Tibial artery (tissue), 4 donors: ENCODE measurements around the gene PTCH1.

Source experiments
- DNase-seq, 2 donors: peaks; one replicate each; pipeline ENCODE4 v3.0.0-alpha.2; 2019
- H3K27ac ChIP-seq, 2 donors: fragments of 200-600 bp; sonication (generic) in 1 of 2; 1 replicate in 1 of 2; 2 replicates in 1 of 2; pipeline ENCODE4 v1.5.1; 2018 to 2019; ENCODE audit warnings: mild to moderate bottlenecking in 1 of 2
- H3K27me3 ChIP-seq, 2 donors: fragments of 200-600 bp; sonication (generic) in 1 of 2; one replicate each; pipeline versions ENCODE4 v1.5.1 to v1.6.0; 2016 to 2019
- H3K36me3 ChIP-seq, 3 donors: fragments of 200-600 bp; sonication (generic) in 2 of 3; one replicate each; pipeline ENCODE4 v1.5.1; 2016 to 2019; ENCODE audit warnings: mild to moderate bottlenecking in 2 of 3
- H3K4me1 ChIP-seq, 4 donors: fragments of 200-600 bp; sonication (generic) in 2 of 4; 1 replicate in 3 of 4; 2 replicates in 1 of 4; pipeline ENCODE4 v1.5.1; 2016 to 2019
- H3K4me3 ChIP-seq, 2 donors: fragments of 200-600 bp; sonication (generic) in 1 of 2; 1 replicate in 1 of 2; 2 replicates in 1 of 2; pipeline ENCODE4 v1.5.1; 2018 to 2019; ENCODE audit warnings: mild to moderate bottlenecking in 2 of 2
- H3K9me3 ChIP-seq, 3 donors: fragments of 200-600 bp; sonication (generic) in 1 of 3; one replicate each; pipeline ENCODE4 v1.5.1; 2016 to 2019
- CTCF ChIP-seq, 2 experiments: fragments of 200-600 bp in 1 of 2; fragments of 450-650 bp in 1 of 2; IDR thresholded peaks; one replicate each; pipeline ENCODE4 v1.5.1; 2017 to 2019; ENCODE audit warnings: antibody characterized with exemption in 2 of 2, mild to moderate bottlenecking in 1 of 2, moderate library complexity in 1 of 2
- intact Hi-C: fragments of 100-400 bp; cut with DNase I; formaldehyde crosslinking; loops from one replicate; pipeline ENCODE4 v1.15.0; 2023; ENCODE audit warnings: low total_unique reads

PTCH1 gene

GRCh38 chr9:95462249-95463147 lies 54.3 kb downstream of the PTCH1 start:
- H3K9me3 ChIP-seq: no peaks in the 10 kb centered on the region
- no peak overlapping the region for H3K27ac ChIP-seq
- DNase-seq: peak in 1 of 2 donors; percentile 43
- no peaks in the 10 kb centered on the region for H3K27me3 ChIP-seq
- peaks cover 65 to 81% (median 66%) of the 10 kb centered on the region in 3 donors for H3K36me3 ChIP-seq
- no peak for TF ChIP-seq CTCF (IDR thresholded peaks at IDR 0.05)
- intact Hi-C loops: no loop called here
- peak overlapping the region in 1 of 2 donors; percentile 15 for H3K4me3 ChIP-seq
- peaks cover 0 to 6% (median 0%) of the 10 kb centered on the region in 4 donors for H3K4me1 ChIP-seq

- H3K36me3 ChIP-seq: peaks cover 60 to 81% (median 66%) of the 10 kb centered on the region in 3 donors
- no peak overlapping the region for H3K4me3 ChIP-seq
- no peak overlapping the region for H3K27ac ChIP-seq
- no peaks in the 10 kb centered on the region for H3K27me3 ChIP-seq
- TF ChIP-seq CTCF (IDR thresholded peaks at IDR 0.05): no peak
- H3K4me1 ChIP-seq: peaks cover 0 to 6% (median 0%) of the 10 kb centered on the region in 4 donors
- H3K9me3 ChIP-seq: no peaks in the 10 kb centered on the region
- no peak for DNase-seq
- intact Hi-C loops: no loop called here
Observed at GRCh38 chr9:95461448-95462248, 55.1 kb downstream of the PTCH1 start.

GRCh38 chr9:95460518-95461164 lies 56.1 kb downstream of the PTCH1 start:
- intact Hi-C loops: no loop called here
- DNase-seq: no peak
- Histone ChIP-seq H3K9me3 (no peaks in the 10 kb centered on the region), H3K27me3 (no peaks in the 10 kb centered on the region), H3K27ac (no peak overlapping the region), H3K4me3 (no peak overlapping the region), H3K36me3 (peaks cover 60 to 82% (median 66%) of the 10 kb centered on the region in 3 donors), H3K4me1 (peaks cover 0 to 6% (median 0%) of the 10 kb centered on the region in 4 donors)
- TF ChIP-seq CTCF (IDR thresholded peaks at IDR 0.05): no peak

GRCh38 chr9:95459851-95460517 lies 56.8 kb downstream of the PTCH1 start:
- Histone ChIP-seq H3K36me3 (peaks cover 62 to 82% (median 66%) of the 10 kb centered on the region in 3 donors), H3K27ac (no peak overlapping the region), H3K4me1 (peaks cover 0 to 6% (median 0%) of the 10 kb centered on the region in 4 donors), H3K27me3 (no peaks in the 10 kb centered on the region), H3K4me3 (no peak overlapping the region), H3K9me3 (no peaks in the 10 kb centered on the region)
- no peak for DNase-seq
- TF ChIP-seq CTCF (IDR thresholded peaks at IDR 0.05): no peak
- intact Hi-C loops: no loop called here

- DNase-seq: no peak
- peaks cover 0 to 6% (median 0%) of the 10 kb centered on the region in 4 donors for H3K4me1 ChIP-seq
- H3K27me3 ChIP-seq: no peaks in the 10 kb centered on the region
- TF ChIP-seq CTCF (IDR thresholded peaks at IDR 0.05): no peak
- H3K4me3 ChIP-seq: no peak overlapping the region
- H3K9me3 ChIP-seq: no peaks in the 10 kb centered on the region
- H3K36me3 ChIP-seq: peaks cover 62 to 83% (median 69%) of the 10 kb centered on the region in 3 donors
- H3K27ac ChIP-seq: no peak overlapping the region
- intact Hi-C loops: no loop called here
Observed at GRCh38 chr9:95459178-95459577, 57.6 kb downstream of the PTCH1 start.
